Activated naive CD8-positive, alpha-beta T cell treated with anti-CD3 and anti-CD28 coated beads, Interleukin-2, amount 10 ng/mL, durations not matched to agents 7 days and 5 days (primary cell): Measurements from ENCODE around the gene NKX2-1. TPM values are rescaled to one million over a fixed set of nuclear protein-coding genes. Genes with fewer than 3 reads are reported as not detected.
"Not testable (repeated sequence)": the region's sequence is repeated elsewhere in the genome, so short reads cannot be mapped to it uniquely, and the experiment has no call there.

Experiments
- ATAC-seq: fragments of 150-1000 bp; cut with Tn5 transposase; one replicate; pipeline ENCODE4 v1.10.0; 2021; ENCODE audit warnings: low read depth, moderate library complexity
- POLR2A ChIA-PET: fragments of 350-600 bp; sonication (Branson Sonifier 250); formaldehyde crosslinking; loops from one replicate; lab custom pipeline; 2021; ENCODE audit warnings: antibody characterized with exemption; lab: Charles Lee
- DNase-seq: peaks from one replicate; pipeline ENCODE4 v3.0.0; 2021
- H3K27ac Mint-ChIP-seq: one replicate; pipeline ENCODE4 v1.8.0; 2022; ENCODE audit warnings: mild to moderate bottlenecking, mixed read lengths
- H3K27me3 Mint-ChIP-seq: one replicate; pipeline ENCODE4 v1.8.0; 2022; ENCODE audit warnings: mild to moderate bottlenecking, moderate library complexity, mixed read lengths
- H3K36me3 Mint-ChIP-seq: one replicate; pipeline ENCODE4 v1.8.0; 2021; ENCODE audit warnings: mild to moderate bottlenecking, mixed read lengths
- H3K4me1 Mint-ChIP-seq: one replicate; pipeline ENCODE4 v1.8.0; 2021; ENCODE audit warnings: mixed read lengths
- H3K4me3 Mint-ChIP-seq: one replicate; pipeline ENCODE4 v1.8.0; 2022; ENCODE audit warnings: mild to moderate bottlenecking, moderate library complexity, mixed read lengths
- H3K9me3 Mint-ChIP-seq: one replicate; pipeline ENCODE4 v1.8.0; 2021; ENCODE audit warnings: mixed read lengths
- total RNA-seq, 2 experiments: library from RNA; stranded (reverse); gene quantifications; one replicate each; pipeline ENCODE4 v1.2.3, GENCODE V29; 2021

NKX2-1 gene
- total RNA-seq, 2 experiments from 2014 or later = not detected

DNA sequence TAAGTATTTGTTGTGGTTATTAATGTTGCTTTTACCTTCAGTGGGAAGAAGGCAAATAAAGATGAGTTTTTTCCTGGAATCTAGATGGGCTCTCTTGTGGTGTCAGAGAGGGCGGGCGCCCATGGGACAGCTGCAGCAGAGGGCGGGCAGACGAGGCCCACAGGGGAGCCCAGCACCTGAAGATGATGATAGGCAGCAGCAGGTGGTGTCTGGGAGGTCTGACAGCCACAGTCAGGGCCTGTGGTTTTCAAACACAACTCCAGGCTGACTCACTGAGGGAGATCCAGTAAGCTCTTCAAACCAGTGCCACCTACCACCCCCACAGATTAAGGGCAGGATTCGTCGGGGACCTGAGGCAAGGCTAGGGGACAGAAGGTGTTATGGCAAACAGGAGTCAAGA is 42.8 kb downstream of the NKX2-1 start:
- ATAC-seq = no peak
- Mint-ChIP-seq H3K9me3 (no peaks in the 10 kb centered on the region), H3K4me3 (no peak overlapping the region), H3K4me1 (no peaks in the 10 kb centered on the region), H3K27ac (no peak overlapping the region), H3K36me3 (no peaks in the 10 kb centered on the region), H3K27me3 (peaks cover 2% of the 10 kb centered on the region)
- no peak for DNase-seq
- POLR2A ChIA-PET = no interaction called here

DNA sequence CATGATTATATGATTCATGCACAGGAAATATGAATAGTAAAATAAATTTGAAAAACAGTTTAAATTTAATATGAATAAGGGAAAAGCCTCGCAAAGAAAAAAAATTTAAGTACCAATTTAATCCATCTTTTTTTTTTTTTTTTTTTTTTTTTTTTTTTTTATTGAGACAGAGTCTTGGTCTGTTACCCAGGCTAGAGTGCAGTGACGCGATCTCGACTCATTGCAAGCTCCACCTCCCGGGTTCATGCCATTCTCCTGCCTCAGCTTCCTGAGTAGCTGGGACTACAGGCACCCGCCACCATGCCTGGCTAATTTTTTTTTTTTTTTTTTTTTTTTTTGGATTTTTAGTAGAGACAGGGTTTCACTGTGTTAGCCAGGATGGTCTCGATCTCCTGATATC is 44.0 kb downstream of the NKX2-1 start:
- H3K9me3 Mint-ChIP-seq, H3K27ac Mint-ChIP-seq, H3K4me1 Mint-ChIP-seq, POLR2A ChIA-PET, DNase-seq, H3K27me3 Mint-ChIP-seq, H3K4me3 Mint-ChIP-seq, H3K36me3 Mint-ChIP-seq, ATAC-seq: not testable (repeated sequence)

DNA sequence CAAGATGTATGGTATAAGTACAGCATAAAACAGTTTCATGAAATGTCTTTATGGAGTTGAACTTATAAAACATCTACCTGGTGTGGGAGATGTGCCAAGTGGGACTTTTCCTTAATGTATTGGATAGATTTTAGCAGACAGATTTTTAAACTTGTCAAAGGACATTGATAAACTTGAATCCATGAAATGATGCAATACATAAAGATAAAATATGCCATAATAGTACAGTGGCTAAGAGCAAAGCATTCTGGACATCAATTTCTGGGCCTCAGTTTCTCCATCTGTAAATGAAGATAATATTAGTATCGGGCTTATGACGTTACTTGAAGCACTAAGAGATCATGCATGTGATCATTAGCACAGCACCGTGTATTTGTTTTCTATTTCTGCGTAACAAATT is 45.4 kb downstream of the NKX2-1 start:
- Mint-ChIP-seq H3K27me3 (peaks cover 2% of the 10 kb centered on the region), H3K4me1 (no peaks in the 10 kb centered on the region), H3K9me3 (no peaks in the 10 kb centered on the region), H3K4me3 (no peak overlapping the region), H3K27ac (no peak overlapping the region), H3K36me3 (no peaks in the 10 kb centered on the region)
- no peak for ATAC-seq
- no peak for DNase-seq
- POLR2A ChIA-PET = no interaction called here

GRCh38 chr14:36471431-36471830 is 48.6 kb downstream of the NKX2-1 start:
- Mint-ChIP-seq H3K4me3 (no peak overlapping the region), H3K4me1 (no peaks in the 10 kb centered on the region), H3K36me3 (no peaks in the 10 kb centered on the region), H3K27ac (no peak overlapping the region), H3K9me3 (no peaks in the 10 kb centered on the region), H3K27me3 (no peaks in the 10 kb centered on the region)
- POLR2A ChIA-PET = no interaction called here
- DNase-seq = no peak
- no peak for ATAC-seq

GRCh38 chr14:36467332-36467731 is 52.7 kb downstream of the NKX2-1 start:
- Mint-ChIP-seq H3K36me3 (no peaks in the 10 kb centered on the region), H3K9me3 (no peaks in the 10 kb centered on the region), H3K4me1 (no peaks in the 10 kb centered on the region), H3K27me3 (peaks cover under 1% of the 10 kb centered on the region), H3K4me3 (no peak overlapping the region), H3K27ac (no peak overlapping the region)
- ATAC-seq = no peak
- POLR2A ChIA-PET = no interaction called here
- no peak for DNase-seq

Other genes with a start within 250 kb of the NKX2-1 start
- gene MBIP, start 199.6 kb downstream of the NKX2-1 start, total RNA-seq = 10 to 100 TPM; 21.1 to 24.5 TPM
- not detected for gene NKX2-8, start 62.4 kb upstream of the NKX2-1 start, total RNA-seq
- not detected for gene PAX9, start 141.6 kb upstream of the NKX2-1 start, total RNA-seq